Smooth muscle cell (in vitro differentiated cells): ENCODE data around the gene NELFCD. TPM values are rescaled to one million over a fixed set of nuclear protein-coding genes. Genes with fewer than 3 reads are reported as not detected.

Source experiments
- DNase-seq: peaks from one replicate; lab custom pipeline; 2025; ENCODE audit not compliant: unreplicated experiment; lab: John Stamatoyannopoulos, UW
- H2AFZ ChIP-seq: fragments of 200-600 bp; sonication (generic); 2 replicates; pipeline ENCODE4 v1.6.0; 2016; ENCODE audit warnings: antibody characterized with exemption, low read depth, mild to moderate bottlenecking
- H3F3A ChIP-seq: fragments of 200-600 bp; sonication (generic); 2 replicates; pipeline ENCODE4 v1.6.0; 2017; ENCODE audit warnings: antibody characterized with exemption, low read depth
- H3K27ac ChIP-seq: fragments of 200-600 bp; sonication (generic); 2 replicates; pipeline ENCODE4 v1.5.1; 2016; ENCODE audit warnings: low read depth, mild to moderate bottlenecking
- H3K27me3 ChIP-seq: fragments of 200-600 bp; sonication (generic); 2 replicates; pipeline ENCODE4 v1.6.1; 2016; ENCODE audit warnings: low read depth, mild to moderate bottlenecking
- H3K36me3 ChIP-seq: fragments of 200-600 bp; sonication (generic); 2 replicates; pipeline ENCODE4 v1.5.1; 2016; ENCODE audit warnings: low read depth
- H3K4me1 ChIP-seq: fragments of 200-600 bp; sonication (generic); 2 replicates; pipeline ENCODE4 v1.5.1; 2016; ENCODE audit warnings: low read depth
- H3K4me2 ChIP-seq: fragments of 200-600 bp; sonication (generic); 2 replicates; pipeline ENCODE4 v1.6.0; 2016; ENCODE audit warnings: mild to moderate bottlenecking
- H3K4me3 ChIP-seq: fragments of 200-600 bp; sonication (generic); 2 replicates; pipeline ENCODE4 v1.5.1; 2016; ENCODE audit warnings: mild to moderate bottlenecking
- H3K79me2 ChIP-seq: fragments of 200-600 bp; sonication (generic); 2 replicates; pipeline ENCODE4 v1.6.0; 2016; ENCODE audit warnings: low read depth, mild to moderate bottlenecking
- H3K9ac ChIP-seq: fragments of 200-600 bp; sonication (generic); 2 replicates; pipeline ENCODE4 v1.6.0; 2016; ENCODE audit warnings: low read depth
- H3K9me3 ChIP-seq: fragments of 200-600 bp; sonication (generic); replicated peaks from 2 replicates; pipeline ENCODE4 v1.5.1; 2016; ENCODE audit warnings: low read depth
- H4K20me1 ChIP-seq: fragments of 200-600 bp; sonication (generic); 2 replicates; pipeline ENCODE4 v1.6.0; 2016; ENCODE audit warnings: low read depth
- WGBS: methylation state at CpG from one replicate; pipeline ENCODE4 v1.1.7; 2016; ENCODE audit warnings: low lambda C conversion rate; 5-methylcytosine and 5-hydroxymethylcytosine counted together
- polyA plus RNA-seq: library from polyadenylated mRNA; unstranded; fragments of >200 nt; fragmentation: Nextera tagmentation; extraction: Ambion mirVana; gene quantifications from 2 replicates; pipeline ENCODE4 v1.2.1, GENCODE V29; 2016
- total RNA-seq: library from RNA; depleted of rRNA; stranded (reverse); fragments of >200 nt; gene quantifications from 2 replicates; pipeline ENCODE4 v1.2.3, GENCODE V29; 2014
- TF ChIP-seq, protein P1 (sequence below): fragments of 200-600 bp; sonication (generic); IDR thresholded peaks from 2 replicates; pipeline ENCODE4 v1.5.1; 2017; ENCODE audit warnings: borderline replicate concordance, mild to moderate bottlenecking, antibody characterized with exemption; ENCODE audit not compliant: insufficient read depth, poor library complexity, severe bottlenecking

Gene NELFCD
- total and polyA plus RNA-seq, 2 experiments from 2014 or later: 25.4 to 40.3 TPM

DNA sequence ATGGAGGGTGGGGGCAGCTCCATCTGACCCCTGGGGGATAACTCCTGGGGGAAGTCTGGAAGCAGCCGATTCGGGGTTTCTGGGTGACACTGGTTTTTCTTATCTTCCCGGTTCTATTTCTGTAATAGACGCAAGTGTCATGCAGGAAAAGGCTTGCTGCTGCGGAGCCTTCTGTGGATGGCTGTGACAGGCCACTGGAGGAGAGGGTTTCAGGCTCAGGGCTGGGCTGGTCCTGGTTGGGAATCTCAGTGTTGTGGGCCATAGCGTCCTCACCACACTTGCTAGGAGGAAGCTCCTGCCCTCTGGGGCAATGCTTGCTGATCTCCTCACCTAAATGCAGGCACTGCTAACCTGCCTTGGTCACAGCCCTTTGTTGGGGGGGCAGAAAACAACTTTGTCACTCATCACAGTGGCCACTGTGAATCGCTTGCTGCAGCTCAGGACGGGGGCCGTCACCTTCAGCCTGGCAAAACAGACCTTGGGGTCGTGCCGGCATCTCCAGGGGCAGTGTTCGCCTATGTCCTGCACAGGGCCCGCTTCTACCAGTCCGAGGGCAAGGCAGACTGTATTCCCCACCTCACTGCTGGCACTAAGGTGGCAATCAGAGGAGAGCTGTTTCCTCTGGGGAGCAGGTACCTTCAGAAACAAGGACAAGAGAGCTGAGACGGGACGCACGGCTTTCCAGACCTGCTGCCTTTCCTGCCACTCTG, 33.8 kb downstream of the NELFCD start:
- Histone ChIP-seq H3K4me3 (no peak overlapping the region), H3K79me2 (peaks cover 4% of the 10 kb centered on the region), H3K9ac (peak overlapping the region; percentile 49), H3F3A (no peaks in the 10 kb centered on the region), H3K9me3 (no peaks in the 10 kb centered on the region), H4K20me1 (no peaks in the 10 kb centered on the region), H3K4me1 (peaks cover 6% of the 10 kb centered on the region), H3K4me2 (peak overlapping the region; percentile 23), H2AFZ (no peak overlapping the region), H3K36me3 (no peaks in the 10 kb centered on the region), H3K27ac (peak overlapping the region; percentile 75), H3K27me3 (no peaks in the 10 kb centered on the region)
- TF ChIP-seq, protein P1, sequence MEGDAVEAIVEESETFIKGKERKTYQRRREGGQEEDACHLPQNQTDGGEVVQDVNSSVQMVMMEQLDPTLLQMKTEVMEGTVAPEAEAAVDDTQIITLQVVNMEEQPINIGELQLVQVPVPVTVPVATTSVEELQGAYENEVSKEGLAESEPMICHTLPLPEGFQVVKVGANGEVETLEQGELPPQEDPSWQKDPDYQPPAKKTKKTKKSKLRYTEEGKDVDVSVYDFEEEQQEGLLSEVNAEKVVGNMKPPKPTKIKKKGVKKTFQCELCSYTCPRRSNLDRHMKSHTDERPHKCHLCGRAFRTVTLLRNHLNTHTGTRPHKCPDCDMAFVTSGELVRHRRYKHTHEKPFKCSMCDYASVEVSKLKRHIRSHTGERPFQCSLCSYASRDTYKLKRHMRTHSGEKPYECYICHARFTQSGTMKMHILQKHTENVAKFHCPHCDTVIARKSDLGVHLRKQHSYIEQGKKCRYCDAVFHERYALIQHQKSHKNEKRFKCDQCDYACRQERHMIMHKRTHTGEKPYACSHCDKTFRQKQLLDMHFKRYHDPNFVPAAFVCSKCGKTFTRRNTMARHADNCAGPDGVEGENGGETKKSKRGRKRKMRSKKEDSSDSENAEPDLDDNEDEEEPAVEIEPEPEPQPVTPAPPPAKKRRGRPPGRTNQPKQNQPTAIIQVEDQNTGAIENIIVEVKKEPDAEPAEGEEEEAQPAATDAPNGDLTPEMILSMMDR: no peak
- DNase-seq: no peak
- 88% methylated on average over 17 of the region's 17 CpGs for WGBS

GRCh38 chr20:59015411-59015810, 34.4 kb downstream of the NELFCD start:
- H3K9me3 ChIP-seq: no peaks in the 10 kb centered on the region
- 93% methylated on average over 16 of the region's 16 CpGs for WGBS
- H3K36me3 ChIP-seq: no peaks in the 10 kb centered on the region
- H3K9ac ChIP-seq: no peak overlapping the region
- H3K27me3 ChIP-seq: no peaks in the 10 kb centered on the region
- no peaks in the 10 kb centered on the region for H3F3A ChIP-seq
- TF ChIP-seq, protein P1: no peak
- peaks cover 6% of the 10 kb centered on the region for H3K4me1 ChIP-seq
- peaks cover 6% of the 10 kb centered on the region for H3K79me2 ChIP-seq
- no peaks in the 10 kb centered on the region for H4K20me1 ChIP-seq
- no peak overlapping the region for H3K4me2 ChIP-seq
- H3K4me3 ChIP-seq: no peak overlapping the region
- no peak overlapping the region for H2AFZ ChIP-seq
- H3K27ac ChIP-seq: no peak overlapping the region
- DNase-seq: no peak

DNA sequence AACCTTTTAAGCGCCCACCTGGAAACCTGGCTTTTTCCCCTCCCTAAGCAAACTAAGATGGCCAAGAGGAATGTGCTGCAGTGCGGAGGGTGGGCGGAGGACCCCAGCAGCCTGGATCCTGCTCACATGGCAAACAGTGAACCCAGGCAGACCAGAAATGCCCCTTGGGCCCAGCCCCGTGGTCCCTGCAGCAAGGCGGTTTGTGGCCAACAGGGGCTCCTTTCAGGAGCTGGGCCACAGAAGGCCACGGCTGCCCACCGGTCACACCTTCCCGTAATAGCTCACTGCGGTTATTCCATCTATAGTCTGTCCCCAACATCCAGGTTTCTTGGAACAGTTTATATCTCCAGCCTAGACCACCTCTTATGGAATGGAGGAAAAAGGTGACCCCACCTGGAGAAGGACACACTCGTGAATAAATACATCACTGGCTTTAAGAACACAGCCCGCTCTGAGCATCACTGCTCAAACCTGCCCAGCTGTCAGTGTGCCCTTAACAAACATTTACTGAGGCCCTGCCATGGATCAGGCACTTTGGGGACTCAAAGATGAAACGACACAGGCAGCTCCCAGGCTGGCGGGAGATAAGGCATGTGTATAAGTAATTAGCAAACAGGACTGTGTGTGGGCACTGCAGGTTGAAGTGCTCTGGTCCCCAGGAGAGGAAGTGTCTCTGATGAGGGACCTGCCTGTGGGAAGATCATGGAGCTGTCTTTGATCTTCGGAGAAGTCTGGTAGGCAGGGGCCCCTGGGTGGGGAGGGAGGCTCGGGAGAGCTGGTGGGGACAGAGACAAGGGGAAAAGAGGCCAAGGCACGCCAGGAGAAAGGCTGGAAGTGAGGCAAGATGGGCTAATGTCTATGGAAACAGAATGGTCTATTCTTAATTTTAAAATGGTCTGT, 35.0 kb downstream of the NELFCD start:
- WGBS: 74% methylated on average over 16 of the region's 16 CpGs
- DNase-seq: no peak
- H2AFZ ChIP-seq: no peak overlapping the region

More for the DNA sequence above, 35.0 kb downstream of the NELFCD start:
- no peak overlapping the region for H3K4me3 ChIP-seq
- H3K9me3 ChIP-seq: no peaks in the 10 kb centered on the region
- no peak overlapping the region for H3K9ac ChIP-seq
- no peak overlapping the region for H3K4me2 ChIP-seq
- peaks cover 6% of the 10 kb centered on the region for H3K79me2 ChIP-seq
- H3K27ac ChIP-seq: no peak overlapping the region
- no peaks in the 10 kb centered on the region for H3K27me3 ChIP-seq
- no peaks in the 10 kb centered on the region for H3F3A ChIP-seq
- H3K4me1 ChIP-seq: no peaks in the 10 kb centered on the region
- TF ChIP-seq, protein P1: no peak
- H3K36me3 ChIP-seq: no peaks in the 10 kb centered on the region
- H4K20me1 ChIP-seq: no peaks in the 10 kb centered on the region
